K562 (cell line): Measurements from ENCODE around the gene ITPR1. TPM values are rescaled to one million over a fixed set of nuclear protein-coding genes. Genes with fewer than 3 reads are reported as not detected.
"Not testable (repeated sequence)": the region's sequence is repeated elsewhere in the genome, so short reads cannot be mapped to it uniquely, and the experiment has no call there.

Experiments
- ATAC-seq: fragments of 200-7000 bp; cut with Tn5 transposase; 3 replicates; pipeline ENCODE4 v1.9.1; 2020; ENCODE audit warnings: moderate library complexity
- BruUV-seq: library from RNA; stranded (reverse); fragments of 400-500 nt; replicated peaks from 2 replicates; lab custom pipeline; 2021; lab: Mats Ljungman, UMichigan
- CTCF ChIA-PET: fragments of 300-600 bp; formaldehyde crosslinking; extraction: SDS; loops from one replicate; lab custom pipeline; 2021; ENCODE audit warnings: low intra/inter-chr PET ratio; lab: Yijun Ruan, JAX
- POLR2A ChIA-PET: fragments of 300-600, 350-650 bp; sonication (Branson Sonifier 250); formaldehyde crosslinking; extraction: SDS; loops from one replicate; lab custom pipeline; 2021; ENCODE audit warnings: antibody characterized with exemption, inconsistent platforms; lab: Yijun Ruan, JAX
- DNase-seq, 4 experiments: peaks; one replicate each; pipeline versions ENCODE4 v3.0.0 to v3.0.0-alpha.2; 2011 to 2018; ENCODE audit warnings: low spot score in 3 of 4, mixed read lengths in 3 of 4; ENCODE audit errors: extremely low read depth in 1 of 4
- FAIRE-seq: peaks from 2 replicates; lab custom pipeline; 2011; peaks lifted over from hg19 to GRCh38; lab: Jason Lieb, UNC
- H2AFZ ChIP-seq: 2 replicates; pipeline ENCODE4 v1.6.0; 2011; ENCODE audit warnings: low read depth, low read length, control low read depth, inconsistent platforms
- H3K27ac ChIP-seq: fragments of 200-600 bp; 3 replicates; pipeline ENCODE4 v1.8.0; 2011; ENCODE audit warnings: low read depth, mild to moderate bottlenecking, control low read depth, inconsistent platforms, low read length, moderate library complexity, mixed read lengths; ENCODE audit errors: extremely low read depth
- H3K27me3 ChIP-seq, 2 experiments: fragments of 300-600 bp in 1 of 2; 2 replicates in 1 of 2; 3 replicates in 1 of 2; pipeline versions ENCODE4 v1.6.0 to v1.8.0; 2011; ENCODE audit warnings: inconsistent platforms in 2 of 2, low read length in 2 of 2, mild to moderate bottlenecking in 1 of 2, mixed read lengths in 1 of 2, moderate library complexity in 1 of 2; ENCODE audit not compliant: control insufficient read depth in 2 of 2, insufficient read depth in 2 of 2
- H3K36me3 ChIP-seq: fragments of 300-600 bp; 3 replicates; pipeline ENCODE4 v1.8.0; 2011; ENCODE audit warnings: mild to moderate bottlenecking, low read length, inconsistent platforms; ENCODE audit not compliant: control insufficient read depth, insufficient read depth
- H3K4me1 ChIP-seq, 2 experiments: fragments of 200-600 bp in 1 of 2; replicated peaks in 1 of 2; 2 replicates in 1 of 2; 3 replicates in 1 of 2; pipeline versions ENCODE4 v1.5.1 to v1.8.0; 2011; ENCODE audit warnings: inconsistent platforms in 2 of 2, low read length in 2 of 2, mild to moderate bottlenecking in 1 of 2, mixed read lengths in 1 of 2, moderate library complexity in 1 of 2; ENCODE audit not compliant: control insufficient read depth in 2 of 2, insufficient read depth in 2 of 2
- H3K4me2 ChIP-seq: 2 replicates; pipeline ENCODE4 v1.6.1; 2011; ENCODE audit warnings: low read length, control low read depth, inconsistent platforms, mixed read lengths; ENCODE audit not compliant: insufficient read depth
- H3K4me3 ChIP-seq: fragments of 200-600 bp; sonication (generic), shearing (Covaris generic); 2 replicates; pipeline ENCODE4 v1.5.1; 2016; ENCODE audit warnings: control low read depth, inconsistent platforms
- H3K79me2 ChIP-seq: fragments of 200-600 bp; 3 replicates; pipeline ENCODE4 v1.8.0; 2011; ENCODE audit warnings: low read length, inconsistent platforms; ENCODE audit not compliant: control insufficient read depth, insufficient read depth
- H3K9ac ChIP-seq, 2 experiments: 2 replicates each; pipeline versions ENCODE4 v1.6.0 to v1.6.1; 2011; ENCODE audit warnings: low read depth in 2 of 2, low read length in 2 of 2, control low read depth in 1 of 2, inconsistent platforms in 1 of 2, mild to moderate bottlenecking in 1 of 2, mixed read lengths in 1 of 2; ENCODE audit not compliant: insufficient read depth in 1 of 2
- H3K9me1 ChIP-seq: one replicate; pipeline ENCODE4 v1.6.0; 2011; ENCODE audit warnings: inconsistent platforms, mild to moderate bottlenecking, low read length, moderate library complexity; ENCODE audit not compliant: control insufficient read depth, insufficient read depth
- H3K9me3 ChIP-seq: replicated peaks from 2 replicates; pipeline ENCODE4 v1.5.1; 2011; ENCODE audit warnings: low read depth, low read length, inconsistent platforms; ENCODE audit not compliant: control insufficient read depth, insufficient read depth
- H4K20me1 ChIP-seq: replicated peaks from 2 replicates; pipeline ENCODE4 v1.6.1; 2011; ENCODE audit warnings: low read length, inconsistent platforms, mixed read lengths; ENCODE audit not compliant: control insufficient read depth, insufficient read depth
- FOXA3 ChIP-seq, 2 experiments: fragments of 450-650 bp in 1 of 2; sonication (generic) in 1 of 2; formaldehyde crosslinking; IDR thresholded peaks in 1 of 2; conservative IDR thresholded peaks in 1 of 2; 2 replicates each; pipeline versions ENCODE4 v1.4.0 to v1.8.0; 2020 to 2022; ENCODE audit warnings: mild to moderate bottlenecking in 2 of 2, missing genetic modification reagents in 1 of 2
- TAF15 ChIP-seq: fragments of 200-400 bp; formaldehyde crosslinking; IDR thresholded peaks from 2 replicates; pipeline ENCODE4 v1.6.1; 2017; ENCODE audit warnings: mild to moderate bottlenecking, low read depth, low read length, moderate library complexity
- ZFP36 ChIP-seq: fragments of 150-350 bp; IDR thresholded peaks from 2 replicates; pipeline ENCODE4 v1.6.1; 2018; ENCODE audit warnings: low read length, low read depth; ENCODE audit not compliant: partially characterized antibody
- WGBS: fragments of 100-300 bp; shearing (Covaris generic); methylation state at CpG from one replicate; pipeline ENCODE4 v1.1.6; 2016; ENCODE audit warnings: low coverage, mixed read lengths; ENCODE audit not compliant: insufficient coverage; ENCODE audit errors: missing lambda C conversion rate; 5-methylcytosine and 5-hydroxymethylcytosine counted together
- in situ Hi-C: fragments of 300-500 bp; cut with MboI; formaldehyde crosslinking; loops from 4 replicates; pipeline ENCODE4 v1.15.0; 2018; ENCODE audit warnings: inconsistent platforms, mixed read lengths
- intact Hi-C: fragments of 100-400 bp; cut with micrococcal nuclease; formaldehyde crosslinking; loops from 2 replicates; pipeline ENCODE4 v1.14.2; 2022
- polyA plus RNA-seq, 8 experiments: library from polyadenylated mRNA; depleted of rRNA in 4 of 8; stranded (reverse) in 5 of 8; unstranded in 3 of 8; fragments of >200 nt; fragmentation: Nextera tagmentation in 2 of 8; fragmentation: Illumina TruSeq in 1 of 8; extraction: Ambion mirVana in 2 of 8; extraction: Trizol in 1 of 8; gene quantifications; 2 replicates each; pipeline versions ENCODE4 v1.2.1 to v1.2.3, GENCODE V29; 2011 to 2014; ENCODE audit warnings: inconsistent platforms in 1 of 8, missing spikeins in 1 of 8
- total RNA-seq, 7 experiments: library from RNA; depleted of rRNA in 6 of 7; stranded (reverse); fragments of >200 nt in 6 of 7; fragmentation: Illumina TruSeq in 2 of 7; extraction: Trizol in 2 of 7; gene quantifications; 2 replicates each; pipeline versions ENCODE4 v1.2.1 to v1.2.3, GENCODE V29; 2011 to 2021; ENCODE audit warnings: low replicate concordance in 1 of 7

Gene ITPR1
- total and polyA plus RNA-seq, 9 of the 15 experiments (the other 6 are each of a cell fraction or from before 2014, with no cell fraction given), result 22.4 to 40.0 (median 27.4) TPM

GRCh38 chr3:4597208-4597985 lies 104.2 kb downstream of the ITPR1 start (continued):
- no peak for TF ChIP-seq FOXA3 (CRISPR knock-in tag; conservative IDR thresholded peaks at IDR 0.05 in 1 of 2, IDR thresholded peaks at IDR 0.05 in 1 of 2)
- no peak for TF ChIP-seq TAF15
- no peak for TF ChIP-seq ZFP36
- TF ChIP-seq, all 486 proteins: peak for 0

DNA sequence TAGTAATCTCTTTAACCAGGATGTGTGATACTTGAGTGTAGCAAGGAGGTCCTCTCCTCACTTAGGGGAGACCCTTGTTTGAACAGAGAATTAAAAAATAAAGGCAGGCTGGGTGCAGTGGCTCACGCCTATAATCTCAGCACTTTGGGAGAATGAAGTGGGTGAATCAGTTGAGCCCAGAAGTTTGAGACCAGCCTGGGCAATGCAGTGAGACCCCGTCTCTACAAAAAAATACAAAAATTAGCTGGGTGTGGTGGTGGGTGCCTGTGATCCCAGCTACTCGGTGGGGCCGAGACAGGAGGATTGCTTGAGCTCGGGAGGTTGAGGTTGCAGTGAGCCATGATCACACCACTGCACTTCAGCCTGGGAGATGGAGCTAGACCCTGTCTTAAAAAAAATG lies 105.1 kb downstream of the ITPR1 start:
- POLR2A ChIA-PET, result interaction anchor here (0.6 to 2.4 kb wide), 3 partner anchors 7 to 104 kb away, joined by 3 to 8 read pairs (median 3); no protein-coding TSS in a partner anchor
- in situ Hi-C loops, FAIRE-seq, H3K4me3 ChIP-seq, H3K9ac ChIP-seq, H4K20me1 ChIP-seq, H3K9me1 ChIP-seq, CTCF ChIA-PET, BruUV-seq, H3K27ac ChIP-seq, H2AFZ ChIP-seq, H3K79me2 ChIP-seq, H3K4me2 ChIP-seq, H3K9me3 ChIP-seq, H3K36me3 ChIP-seq, DNase-seq, H3K4me1 ChIP-seq, H3K27me3 ChIP-seq, ATAC-seq: not testable (repeated sequence)
- intact Hi-C loops, result loop anchor here (5.0 kb wide), 1 partner anchor 44 kb away; no protein-coding TSS in a partner anchor
- 30% methylated on average over 5 of the region's 5 CpGs for WGBS
